ENCODE results near the gene SORCS1.

The SORCS1 gene

GRCh38 chr10:106799776-106800175, 364.7 kb downstream of the SORCS1 start:
- TF ChIP-seq MYC (IDR thresholded peaks at IDR 0.05; ENCODE audit: low read depth, low read length) (no peak), MAX (IDR thresholded peaks at IDR 0.05; ENCODE audit: low read depth, low read length) (no peak), CTCF (IDR thresholded peaks at IDR 0.05; ENCODE audit: low read depth, low read length) (no peak), POLR2A (IDR thresholded peaks at IDR 0.05; ENCODE audit: extremely low read depth, insufficient read length) (no peak)
- DNase-seq (ENCODE audit: low read depth): no peak
- H3K4me3 ChIP-seq (ENCODE audit: low read depth, low read length): no peak overlapping the region

- H3K4me3 ChIP-seq (ENCODE audit: low read depth, low read length): no peak overlapping the region
- DNase-seq (ENCODE audit: low read depth): peak; percentile 54
- TF ChIP-seq MYC (IDR thresholded peaks at IDR 0.05; ENCODE audit: low read depth, low read length) (no peak), CTCF (IDR thresholded peaks at IDR 0.05; ENCODE audit: low read depth, low read length) (peak; percentile 42)
Observed at GRCh38 chr10:106795619-106796018, 368.9 kb downstream of the SORCS1 start.

- TF ChIP-seq POLR2A (IDR thresholded peaks at IDR 0.05; ENCODE audit: extremely low read depth, insufficient read length): no peak
- no peak for TF ChIP-seq CTCF (IDR thresholded peaks at IDR 0.05; ENCODE audit: low read depth, low read length)
- no peak for TF ChIP-seq MAX (IDR thresholded peaks at IDR 0.05; ENCODE audit: low read depth, low read length)
- no peak for TF ChIP-seq MYC (IDR thresholded peaks at IDR 0.05; ENCODE audit: low read depth, low read length)
- no peak for DNase-seq (ENCODE audit: low read depth)
- H3K4me3 ChIP-seq (ENCODE audit: low read depth, low read length): no peak overlapping the region
Observed at GRCh38 chr10:106793617-106794016, 370.9 kb downstream of the SORCS1 start.

GRCh38 chr10:106789623-106790022, 374.9 kb downstream of the SORCS1 start:
- no peak overlapping the region for H3K4me3 ChIP-seq (ENCODE audit: low read depth, low read length)
- TF ChIP-seq MAX (IDR thresholded peaks at IDR 0.05; ENCODE audit: low read depth, low read length): no peak
- no peak for TF ChIP-seq POLR2A (IDR thresholded peaks at IDR 0.05; ENCODE audit: extremely low read depth, insufficient read length)
- TF ChIP-seq CTCF (IDR thresholded peaks at IDR 0.05; ENCODE audit: low read depth, low read length): no peak
- TF ChIP-seq MYC (IDR thresholded peaks at IDR 0.05; ENCODE audit: low read depth, low read length): no peak
- no peak for DNase-seq (ENCODE audit: low read depth)

- no peak for DNase-seq (ENCODE audit: low read depth)
- no peak for TF ChIP-seq MAX (IDR thresholded peaks at IDR 0.05; ENCODE audit: low read depth, low read length)
- TF ChIP-seq POLR2A (IDR thresholded peaks at IDR 0.05; ENCODE audit: extremely low read depth, insufficient read length): no peak
- TF ChIP-seq MYC (IDR thresholded peaks at IDR 0.05; ENCODE audit: low read depth, low read length): no peak
- TF ChIP-seq CTCF (IDR thresholded peaks at IDR 0.05; ENCODE audit: low read depth, low read length): no peak
- no peak overlapping the region for H3K4me3 ChIP-seq (ENCODE audit: low read depth, low read length)
Observed at GRCh38 chr10:106788982-106789381, 375.5 kb downstream of the SORCS1 start.

GRCh38 chr10:106785528-106785927, 379.0 kb downstream of the SORCS1 start:
- no peak for DNase-seq (ENCODE audit: low read depth)
- H3K4me3 ChIP-seq (ENCODE audit: low read depth, low read length): no peak overlapping the region
- TF ChIP-seq CTCF (IDR thresholded peaks at IDR 0.05; ENCODE audit: low read depth, low read length) (no peak), MAX (IDR thresholded peaks at IDR 0.05; ENCODE audit: low read depth, low read length) (no peak), MYC (IDR thresholded peaks at IDR 0.05; ENCODE audit: low read depth, low read length) (no peak), POLR2A (IDR thresholded peaks at IDR 0.05; ENCODE audit: extremely low read depth, insufficient read length) (no peak)

All from NB4 (cell line).